ENCODE data around the gene ADK.

DNA sequence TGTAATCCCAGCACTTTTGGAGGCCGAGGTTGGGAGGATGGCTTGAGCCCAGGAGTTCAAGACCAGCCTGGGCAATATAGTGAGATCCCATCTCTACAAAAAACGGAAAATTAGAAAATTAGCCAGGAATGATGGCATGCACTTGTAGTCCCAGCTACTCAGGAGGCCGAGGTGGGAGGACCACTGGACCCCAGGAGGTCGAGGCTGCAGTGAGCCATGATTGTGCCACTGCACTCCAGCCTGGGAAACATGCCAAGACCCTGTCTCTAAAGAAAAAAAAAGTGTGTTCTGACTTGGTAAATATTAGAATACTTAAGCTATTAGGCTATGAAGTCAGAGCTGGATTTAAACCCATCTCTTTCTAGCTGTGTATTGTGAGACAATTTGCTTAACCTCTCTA lies 594.4 kb downstream of the ADK start:
- TF ChIP-seq CTCF (IDR thresholded peaks at IDR 0.05 in 4 of 5, conservative IDR thresholded peaks at IDR 0.05 in 1 of 5) = no peak
- TF ChIP-seq POLR2A (IDR thresholded peaks at IDR 0.05) = no peak
